Mesenchymal stem cell (in vitro differentiated cells and primary cell): ENCODE data around the gene CASD1. TPM values are rescaled to one million over a fixed set of nuclear protein-coding genes. Genes with fewer than 3 reads are reported as not detected.

Experiments used
- DNase-seq: peaks from one replicate; pipeline ENCODE4 v3.0.0-alpha.2; 2013
- H2AFZ ChIP-seq: one replicate; pipeline ENCODE4 v1.6.1; 2013; ENCODE audit warnings: low read depth, mild to moderate bottlenecking, control low read depth, inconsistent platforms, low read length, moderate library complexity
- H2AK5ac ChIP-seq: 2 replicates; pipeline ENCODE4 v1.6.1; 2013; ENCODE audit warnings: low read length, moderate library complexity, mild to moderate bottlenecking, inconsistent platforms; ENCODE audit not compliant: severe bottlenecking
- H2BK120ac ChIP-seq: one replicate; pipeline ENCODE4 v1.6.1; 2013; ENCODE audit warnings: low read depth, mild to moderate bottlenecking, inconsistent platforms, low read length, moderate library complexity
- H2BK12ac ChIP-seq, 2 experiments: one replicate each; pipeline ENCODE4 v1.6.1; 2013; ENCODE audit warnings: inconsistent platforms in 2 of 2, low read length in 2 of 2, mild to moderate bottlenecking in 2 of 2, moderate library complexity in 2 of 2, control low read depth in 1 of 2
- H2BK15ac ChIP-seq: one replicate; pipeline ENCODE4 v1.6.1; 2013; ENCODE audit warnings: mild to moderate bottlenecking, low read depth, inconsistent platforms; ENCODE audit not compliant: poor library complexity, severe bottlenecking
- H2BK5ac ChIP-seq: 2 replicates; pipeline ENCODE4 v1.6.1; 2013; ENCODE audit warnings: low read depth, mild to moderate bottlenecking, low read length, control low read depth, inconsistent platforms; ENCODE audit not compliant: poor library complexity, severe bottlenecking
- H3K14ac ChIP-seq, 2 experiments: one replicate each; pipeline ENCODE4 v1.6.1; 2013; ENCODE audit warnings: inconsistent platforms in 2 of 2, low read length in 2 of 2, control low read depth in 1 of 2, mild to moderate bottlenecking in 1 of 2, moderate library complexity in 1 of 2
- H3K18ac ChIP-seq, 2 experiments: one replicate each; pipeline ENCODE4 v1.6.1; 2013; ENCODE audit warnings: inconsistent platforms in 2 of 2, low read length in 2 of 2, control low read depth in 1 of 2, low read depth in 1 of 2, mild to moderate bottlenecking in 1 of 2
- H3K23ac ChIP-seq, 2 experiments: one replicate each; pipeline ENCODE4 v1.6.1; 2013; ENCODE audit warnings: inconsistent platforms in 2 of 2, low read length in 2 of 2, mild to moderate bottlenecking in 2 of 2, moderate library complexity in 2 of 2, control low read depth in 1 of 2
- H3K27ac ChIP-seq: 2 replicates; pipeline ENCODE4 v1.5.1; 2013; ENCODE audit warnings: mild to moderate bottlenecking, moderate library complexity, low read length, control low read depth, inconsistent platforms; ENCODE audit not compliant: poor library complexity, severe bottlenecking
- H3K27me3 ChIP-seq, 2 experiments: 2 replicates each; pipeline versions ENCODE4 v1.6.1 to v1.7.0; 2013; ENCODE audit warnings: low read length in 2 of 2, mild to moderate bottlenecking in 2 of 2, moderate library complexity in 2 of 2, control low read depth in 1 of 2, inconsistent platforms in 1 of 2; ENCODE audit not compliant: control insufficient read depth in 1 of 2, insufficient read depth in 1 of 2
- H3K36me3 ChIP-seq, 2 experiments: 2 replicates each; pipeline versions ENCODE4 v1.6.1 to v1.7.0; 2013; ENCODE audit warnings: low read length in 2 of 2, control low read depth in 1 of 2, inconsistent platforms in 1 of 2, low read depth in 1 of 2, mild to moderate bottlenecking in 1 of 2; ENCODE audit not compliant: insufficient read depth in 2 of 2, control insufficient read depth in 1 of 2
- H3K4ac ChIP-seq, 2 experiments: one replicate each; pipeline ENCODE4 v1.6.1; 2013; ENCODE audit warnings: inconsistent platforms in 2 of 2, low read length in 2 of 2, mild to moderate bottlenecking in 2 of 2, moderate library complexity in 2 of 2, control low read depth in 1 of 2, low read depth in 1 of 2
- H3K4me1 ChIP-seq: 2 replicates; pipeline ENCODE4 v1.6.1; 2013; ENCODE audit warnings: low read depth, low read length, control low read depth; ENCODE audit not compliant: control insufficient read depth, insufficient read depth
- H3K4me2 ChIP-seq: 2 replicates; pipeline ENCODE4 v1.6.1; 2013; ENCODE audit warnings: low read length, mild to moderate bottlenecking, inconsistent platforms; ENCODE audit not compliant: poor library complexity, severe bottlenecking
- H3K4me3 ChIP-seq, 2 experiments: 2 replicates each; pipeline versions ENCODE4 v1.5.1 to v1.7.0; 2013; ENCODE audit warnings: low read length in 2 of 2, mild to moderate bottlenecking in 2 of 2, control low read depth in 1 of 2, low read depth in 1 of 2; ENCODE audit not compliant: insufficient read depth in 1 of 2
- H3K79me1 ChIP-seq: replicated peaks from 2 replicates; pipeline ENCODE4 v1.6.1; 2013; ENCODE audit warnings: mild to moderate bottlenecking, control low read depth, low read length, inconsistent platforms; ENCODE audit not compliant: poor library complexity, severe bottlenecking
- H3K9ac ChIP-seq: 2 replicates; pipeline ENCODE4 v1.7.0; 2013; ENCODE audit warnings: mild to moderate bottlenecking, low read length, moderate library complexity
- H3K9me3 ChIP-seq: 2 replicates; pipeline ENCODE4 v1.7.0; 2013; ENCODE audit warnings: mild to moderate bottlenecking, low read length; ENCODE audit not compliant: control insufficient read depth
- H4K8ac ChIP-seq: one replicate; pipeline ENCODE4 v1.6.1; 2013; ENCODE audit warnings: inconsistent platforms, mild to moderate bottlenecking, low read length, moderate library complexity
- H4K91ac ChIP-seq: one replicate; pipeline ENCODE4 v1.6.1; 2013; ENCODE audit warnings: mild to moderate bottlenecking, low read length, inconsistent platforms
- WGBS: methylation state at CpG from one replicate; pipeline ENCODE4 v1.1.7; 2013; ENCODE audit warnings: mixed read lengths; 5-methylcytosine and 5-hydroxymethylcytosine counted together
- small RNA-seq: library from polyadenylated mRNA; stranded (forward); fragments of <200 nt; extraction: miRNeasy Mini kit (QIAGEN cat#:217004); gene quantifications from one replicate; pipeline ENCODE3, GENCODE V24; 2013; ENCODE audit warnings: low read depth

The CASD1 gene

DNA sequence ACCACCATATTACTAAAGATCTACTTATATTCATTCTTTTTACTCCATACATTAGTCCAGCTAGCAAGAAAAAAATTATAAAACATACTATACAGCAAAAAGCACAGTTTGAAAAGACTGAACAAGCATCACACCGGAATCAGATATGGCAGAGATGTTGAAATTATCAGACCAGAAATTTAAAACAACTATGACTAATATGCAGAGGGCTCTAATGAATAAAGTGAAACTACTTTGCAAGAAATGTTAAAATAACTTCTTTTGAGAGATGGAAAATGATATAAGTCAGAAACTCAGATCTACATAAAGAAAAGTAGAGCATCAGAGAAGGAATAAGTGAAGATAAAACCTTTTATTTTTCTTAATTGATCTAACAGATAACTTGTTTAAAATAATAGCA is 95.4 kb downstream of the CASD1 start:
- no peak overlapping the region for H2AK5ac ChIP-seq
- no peak overlapping the region for H3K27ac ChIP-seq
- H3K23ac ChIP-seq: no peak overlapping the region
- no peak overlapping the region for H4K8ac ChIP-seq
- H3K27me3 ChIP-seq: no peaks in the 10 kb centered on the region
- H3K9ac ChIP-seq: no peak overlapping the region
- H3K4me1 ChIP-seq: no peaks in the 10 kb centered on the region
- no peak overlapping the region for H3K18ac ChIP-seq
- H2BK15ac ChIP-seq: no peak overlapping the region
- no peak overlapping the region for H3K14ac ChIP-seq
- no peak overlapping the region for H3K4ac ChIP-seq
- peaks cover 7% of the 10 kb centered on the region for H3K9me3 ChIP-seq
- no CpG with 5 or more reads among the region's 1 CpG for WGBS
- no peak overlapping the region for H3K4me2 ChIP-seq
- H2BK12ac ChIP-seq: no peak overlapping the region
- H2AFZ ChIP-seq: no peak overlapping the region
- peaks cover 9% of the 10 kb centered on the region for H3K79me1 ChIP-seq
- H3K4me3 ChIP-seq: no peak overlapping the region
- peaks cover 0 to 21% of the 10 kb centered on the region in 2 experiments for H3K36me3 ChIP-seq
- H4K91ac ChIP-seq: no peak overlapping the region
- no peak overlapping the region for H2BK120ac ChIP-seq
- no peak overlapping the region for H2BK5ac ChIP-seq
- no peak for DNase-seq

Small RNAs within 50 kb of the gene (small RNA-seq; reads per million reads assigned to genes)
- not detected for gene RNU6-1328P
